Raji (cell line): ENCODE data around the gene THUMPD1.

Experiments
- POLR2A ChIP-seq: IDR thresholded peaks from 2 replicates; pipeline ENCODE4 v1.6.1; 2011; ENCODE audit warnings: low read depth, low read length, control low read depth; ENCODE audit not compliant: insufficient read depth

The THUMPD1 gene

DNA sequence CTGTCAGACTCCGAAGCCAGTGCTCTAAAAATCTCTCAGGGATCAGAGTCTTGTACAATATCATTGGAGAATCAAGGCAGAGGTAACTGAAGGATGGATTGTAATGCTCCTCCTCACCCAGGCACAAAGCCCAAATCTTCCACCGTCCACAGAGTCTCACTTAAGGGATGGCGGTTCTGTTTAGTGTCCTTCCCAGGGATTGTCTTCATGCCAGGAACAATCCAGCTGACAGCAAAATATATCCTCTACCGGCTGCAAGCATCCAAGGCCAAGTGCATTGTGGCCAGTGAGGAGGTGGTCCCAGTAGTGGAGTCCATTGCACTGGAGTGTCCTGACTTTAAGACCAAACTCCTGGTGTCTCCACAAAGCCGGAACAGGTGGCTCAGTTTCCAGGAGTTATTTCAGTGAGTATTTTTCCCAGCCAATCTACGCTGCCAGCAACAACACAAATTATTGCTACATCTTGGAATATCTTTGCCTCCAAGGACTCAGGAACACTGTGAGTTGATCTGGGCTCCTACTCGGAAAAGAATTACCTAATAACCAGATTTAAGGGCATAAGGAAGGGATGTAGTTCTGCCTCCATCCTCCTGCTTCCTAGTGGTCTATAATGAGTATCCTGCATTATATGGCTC lies 30.2 kb downstream of the THUMPD1 start:
- no peak for TF ChIP-seq POLR2A

DNA sequence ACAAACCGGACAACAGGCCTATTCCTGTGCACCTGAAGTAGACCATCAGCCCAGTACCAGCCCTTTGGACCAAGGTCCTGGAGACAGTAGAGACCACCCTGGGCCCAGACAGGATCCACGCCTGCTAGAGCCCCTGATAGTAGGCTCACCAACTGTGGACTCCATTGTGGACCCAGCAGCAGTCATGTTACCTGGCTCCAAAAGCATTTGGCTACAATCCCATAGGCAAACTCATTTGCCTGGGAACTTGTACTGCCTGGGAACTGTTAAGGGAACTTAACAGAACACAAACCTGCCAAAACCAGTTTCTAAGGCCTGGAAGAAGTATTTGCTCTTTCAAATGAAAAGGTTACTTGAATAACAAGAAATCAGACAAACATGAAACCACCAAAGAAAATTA lies 34.2 kb downstream of the THUMPD1 start:
- TF ChIP-seq POLR2A = no peak

DNA sequence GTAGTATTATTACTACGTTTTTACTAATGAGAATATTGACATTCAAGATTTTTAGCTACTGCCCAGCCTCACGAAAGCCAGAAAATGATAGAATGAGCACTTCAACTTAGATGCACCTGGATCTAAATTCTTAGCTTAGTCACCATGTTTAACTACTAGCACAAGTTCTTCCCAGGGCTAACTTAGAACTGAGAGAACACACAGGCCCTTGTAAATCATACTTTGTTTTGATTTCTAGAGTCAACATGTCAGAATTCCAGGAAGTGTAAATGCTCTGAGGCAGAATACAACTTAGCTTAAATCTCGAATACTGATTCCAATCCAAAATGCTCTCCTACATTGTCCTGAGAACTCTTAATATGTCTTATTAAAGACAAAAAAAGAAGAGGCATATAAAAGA lies 37.3 kb downstream of the THUMPD1 start:
- no peak for TF ChIP-seq POLR2A

DNA sequence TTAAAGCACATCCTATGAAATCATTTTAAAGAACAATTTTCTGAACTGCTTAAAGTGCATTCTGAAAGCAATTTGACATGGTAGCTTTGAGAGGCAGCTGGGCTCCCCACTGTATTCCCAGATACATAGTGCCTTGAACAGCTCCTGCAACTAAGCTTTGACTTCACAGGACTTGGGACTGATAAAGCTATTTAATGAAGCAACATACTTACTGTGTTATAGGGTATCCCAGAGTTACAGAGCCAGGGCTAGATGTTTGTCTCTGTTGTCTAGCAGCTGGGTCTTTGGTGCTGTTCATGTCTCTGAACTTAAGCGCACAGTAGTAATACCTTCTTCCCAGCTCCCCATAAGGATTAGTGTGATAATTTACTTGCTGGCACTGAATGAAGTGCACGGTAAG lies 45.0 kb downstream of the THUMPD1 start:
- no peak for TF ChIP-seq POLR2A

DNA sequence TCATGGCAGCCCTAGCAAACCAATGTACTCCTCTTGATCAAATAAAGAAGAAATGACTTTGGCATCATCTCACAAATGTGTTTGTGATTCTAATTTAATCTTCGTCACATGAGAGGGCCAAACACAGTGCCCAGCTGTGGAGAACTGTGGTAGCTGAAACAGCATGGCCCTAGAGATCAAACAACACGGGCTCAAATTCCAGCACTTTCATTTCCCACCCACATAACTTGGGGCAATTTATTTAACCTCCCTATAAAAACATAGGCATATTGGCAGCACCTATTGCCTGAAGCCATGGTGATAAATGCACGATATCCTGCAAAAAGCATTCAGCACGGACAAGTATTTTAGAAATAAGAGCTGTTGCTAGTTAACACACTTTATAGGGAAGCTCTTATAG lies 46.6 kb downstream of the THUMPD1 start:
- no peak for TF ChIP-seq POLR2A

DNA sequence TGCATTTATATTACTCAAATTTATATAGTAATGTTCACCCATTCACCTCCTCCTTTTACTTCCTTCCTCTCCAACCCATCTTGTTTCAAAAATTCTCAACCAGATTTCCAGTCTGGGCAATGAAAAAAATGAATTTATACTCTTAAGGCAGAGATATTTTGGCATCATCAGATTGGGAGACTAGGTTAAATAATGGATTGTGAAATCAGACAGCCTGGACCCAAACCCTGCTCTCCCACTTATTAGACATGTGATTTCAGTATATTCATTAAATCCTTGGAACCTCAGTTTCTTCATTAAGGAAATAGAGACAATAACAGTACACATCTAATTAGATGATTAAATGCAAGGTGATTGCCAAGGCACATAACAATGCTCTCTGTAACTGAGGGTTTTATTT lies 52.0 kb downstream of the THUMPD1 start:
- TF ChIP-seq POLR2A = no peak

DNA sequence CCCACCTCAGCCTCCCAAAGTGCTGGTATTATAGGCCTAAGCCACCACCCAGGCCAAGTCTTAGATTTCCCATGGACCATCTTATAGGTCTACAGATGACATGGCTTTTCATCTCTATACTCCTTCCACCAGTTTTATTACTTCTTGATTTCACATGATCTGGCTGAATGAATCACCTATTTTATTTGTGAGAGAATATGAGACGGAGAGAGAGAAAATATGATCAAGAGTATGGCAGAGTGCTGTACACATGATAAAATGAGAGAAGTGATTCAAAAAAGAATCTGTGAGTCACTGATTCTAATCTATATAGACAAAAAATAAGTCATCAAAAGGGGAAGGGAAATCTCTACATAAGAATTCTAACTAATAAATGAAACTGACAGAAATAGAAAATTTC lies 57.8 kb downstream of the THUMPD1 start:
- no peak for TF ChIP-seq POLR2A
